Activated B cell treated with CpG ODN at 0.5 μM for 24 hours (primary cell): ENCODE measurements around the gene NPAS3. TPM values are rescaled to one million over a fixed set of nuclear protein-coding genes. Genes with fewer than 3 reads are reported as not detected.

Source experiments
- ATAC-seq: fragments of 200-7000 bp; cut with Tn5 transposase; one replicate; pipeline ENCODE4 v1.10.0; 2021; ENCODE audit warnings: low read depth, mild to moderate bottlenecking, moderate library complexity
- CTCF ChIA-PET: fragments of 350-600 bp; sonication (Branson Sonifier 250); formaldehyde crosslinking; loops from one replicate; lab custom pipeline; 2021; ENCODE audit warnings: antibody characterized with exemption; lab: Charles Lee
- POLR2A ChIA-PET: fragments of 350-600 bp; sonication (Branson Sonifier 250); formaldehyde crosslinking; loops from one replicate; lab custom pipeline; 2021; ENCODE audit warnings: antibody characterized with exemption; lab: Charles Lee
- DNase-seq: peaks from one replicate; pipeline ENCODE4 v3.0.0; 2022
- H3K27ac Mint-ChIP-seq: one replicate; pipeline ENCODE4 v1.8.0; 2020; ENCODE audit warnings: mixed read lengths
- H3K27me3 Mint-ChIP-seq: one replicate; pipeline ENCODE4 v1.8.0; 2021; ENCODE audit warnings: mixed read lengths
- H3K36me3 Mint-ChIP-seq: one replicate; pipeline ENCODE4 v1.8.0; 2021; ENCODE audit warnings: low read depth, mixed read lengths
- H3K4me1 Mint-ChIP-seq: one replicate; pipeline ENCODE4 v1.8.0; 2021; ENCODE audit warnings: mixed read lengths
- H3K4me3 Mint-ChIP-seq: one replicate; pipeline ENCODE4 v1.8.0; 2020; ENCODE audit warnings: mild to moderate bottlenecking, mixed read lengths
- H3K9me3 Mint-ChIP-seq: one replicate; pipeline ENCODE4 v1.8.0; 2020; ENCODE audit warnings: mixed read lengths
- CTCF ChIP-seq: fragments of 200-600 bp; IDR thresholded peaks from one replicate; pipeline ENCODE4 v1.8.0; 2022; ENCODE audit warnings: antibody characterized with exemption, mild to moderate bottlenecking
- intact Hi-C: fragments of 100-400 bp; cut with micrococcal nuclease; formaldehyde crosslinking; loops from one replicate; pipeline ENCODE4 v1.15.1; 2024
- total RNA-seq: library from RNA; stranded (reverse); gene quantifications from 2 replicates; pipeline ENCODE4 v1.2.3, GENCODE V29; 2022

Gene NPAS3
- total RNA-seq, 1 donor from 2014 or later = not detected

GRCh38 chr14:33529787-33530757 is 591.4 kb downstream of the NPAS3 start:
- Mint-ChIP-seq H3K4me3 (no peak overlapping the region), H3K27ac (no peak overlapping the region), H3K9me3 (no peaks in the 10 kb centered on the region), H3K36me3 (no peaks in the 10 kb centered on the region), H3K4me1 (no peaks in the 10 kb centered on the region), H3K27me3 (no peaks in the 10 kb centered on the region)
- ATAC-seq (no peak), DNase-seq (no peak)
- CTCF ChIA-PET = no interaction called here
- no peak for TF ChIP-seq CTCF
- POLR2A ChIA-PET = no interaction called here
- intact Hi-C loops = no loop called here

- no peak overlapping the region for H3K4me3 Mint-ChIP-seq
- H3K27me3 Mint-ChIP-seq = no peaks in the 10 kb centered on the region
- intact Hi-C loops = no loop called here
- no peak for ATAC-seq
- ChIA-PET CTCF (no interaction called here), POLR2A (no interaction called here)
- no peak overlapping the region for H3K27ac Mint-ChIP-seq
- H3K4me1 Mint-ChIP-seq = no peaks in the 10 kb centered on the region
- no peak for DNase-seq
- no peak for TF ChIP-seq CTCF
- H3K9me3 Mint-ChIP-seq = no peaks in the 10 kb centered on the region
- H3K36me3 Mint-ChIP-seq = no peaks in the 10 kb centered on the region
These were observed 593.9 kb downstream of the NPAS3 start for GRCh38 chr14:33532553-33532952.

DNA sequence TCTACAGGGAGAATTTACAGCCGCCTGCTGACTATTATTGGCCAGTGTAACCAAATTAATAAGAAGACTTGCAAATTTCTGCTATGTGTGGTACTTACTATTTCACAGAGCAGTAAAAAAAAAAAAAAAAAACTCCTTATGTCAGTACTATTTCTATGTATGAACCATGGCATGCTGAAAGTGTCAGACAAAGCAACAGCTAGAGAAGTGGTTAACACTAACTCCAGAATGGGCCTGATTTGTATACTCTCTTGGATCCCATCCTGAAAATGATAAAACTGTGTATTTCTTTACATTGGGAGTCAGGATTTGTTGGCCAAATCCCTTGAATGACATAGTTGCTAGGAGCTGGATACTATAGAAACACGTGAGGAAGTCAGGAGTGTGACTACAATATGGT is 595.4 kb downstream of the NPAS3 start:
- Mint-ChIP-seq H3K27ac (no peak overlapping the region), H3K4me3 (no peak overlapping the region), H3K27me3 (no peaks in the 10 kb centered on the region), H3K36me3 (no peaks in the 10 kb centered on the region), H3K9me3 (no peaks in the 10 kb centered on the region), H3K4me1 (no peaks in the 10 kb centered on the region)
- intact Hi-C loops = no loop called here
- no peak for DNase-seq
- POLR2A ChIA-PET = no interaction called here
- CTCF ChIA-PET = no interaction called here
- no peak for TF ChIP-seq CTCF
- no peak for ATAC-seq

DNA sequence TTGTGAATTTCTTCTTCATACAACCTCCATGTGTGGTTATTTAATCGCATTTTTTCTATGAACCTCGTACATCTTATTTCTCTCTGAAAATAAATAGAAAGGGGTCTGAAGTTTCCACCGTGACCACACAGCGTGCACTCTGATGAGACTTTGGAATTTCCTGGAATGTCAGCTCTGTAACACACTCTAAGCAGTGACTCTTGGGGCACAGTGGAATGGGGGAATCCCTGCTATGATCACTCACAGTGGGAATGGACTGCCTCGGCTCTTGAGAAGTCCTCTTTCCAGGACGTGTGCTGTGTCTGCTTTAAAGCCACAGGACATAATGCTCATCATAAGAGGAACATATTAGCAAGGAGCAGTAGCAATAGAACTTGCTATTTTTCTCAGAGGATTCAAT is 596.0 kb downstream of the NPAS3 start:
- H3K4me1 Mint-ChIP-seq = no peaks in the 10 kb centered on the region
- no peaks in the 10 kb centered on the region for H3K36me3 Mint-ChIP-seq
- DNase-seq (no peak), ATAC-seq (no peak)
- no peak overlapping the region for H3K27ac Mint-ChIP-seq
- POLR2A ChIA-PET = no interaction called here
- CTCF ChIA-PET = no interaction called here
- no peaks in the 10 kb centered on the region for H3K27me3 Mint-ChIP-seq
- intact Hi-C loops = no loop called here
- H3K4me3 Mint-ChIP-seq = no peak overlapping the region
- no peak for TF ChIP-seq CTCF
- no peaks in the 10 kb centered on the region for H3K9me3 Mint-ChIP-seq

- no peak overlapping the region for H3K27ac Mint-ChIP-seq
- CTCF ChIA-PET = no interaction called here
- DNase-seq (no peak), ATAC-seq (no peak)
- no peaks in the 10 kb centered on the region for H3K27me3 Mint-ChIP-seq
- no peaks in the 10 kb centered on the region for H3K4me1 Mint-ChIP-seq
- intact Hi-C loops = no loop called here
- H3K4me3 Mint-ChIP-seq = no peak overlapping the region
- no peaks in the 10 kb centered on the region for H3K36me3 Mint-ChIP-seq
- no peaks in the 10 kb centered on the region for H3K9me3 Mint-ChIP-seq
- no peak for TF ChIP-seq CTCF
- POLR2A ChIA-PET = no interaction called here
These were observed 601.3 kb downstream of the NPAS3 start for GRCh38 chr14:33539918-33540357.
